ENCODE measurements around the gene RBBP8NL. TPM values are rescaled to one million over a fixed set of nuclear protein-coding genes. Genes with fewer than 3 reads are reported as not detected.
A peak's percentile ranks its signal among the peaks of the same experiment; 100 is the strongest.

RBBP8NL gene
- total and polyA plus RNA-seq, 9 of the 15 experiments (the other 6 are each of a cell fraction or from before 2014, with no cell fraction given), result not detected

GRCh38 chr20:62412194-62413024 is 14.9 kb downstream of the RBBP8NL start (continued):
- TF ChIP-seq ZBTB11 (CRISPR knock-in tag; IDR thresholded peaks at IDR 0.05) (no peak), SMAD4 (CRISPR knock-in tag; conservative IDR thresholded peaks at IDR 0.05) (no peak)

GRCh38 chr20:62411479-62412193 is 15.7 kb downstream of the RBBP8NL start:
- H3K4me3 ChIP-seq, result no peak overlapping the region
- in situ Hi-C loops (cut with MboI) (loop anchor here (10.0 kb wide), 1 partner anchor 203 kb away; no protein-coding TSS in a partner anchor), intact Hi-C loops (cut with micrococcal nuclease) (loop anchor here (2.0 kb wide), 1 partner anchor 205 kb away; no protein-coding TSS in a partner anchor)
- H3K9ac ChIP-seq (ENCODE audit: insufficient read depth in 1 of 2, low read depth in 2 of 2, low read length in 2 of 2), result no peak overlapping the region
- ChIA-PET CTCF (ENCODE audit: low intra/inter-chr PET ratio) (interaction anchor here (1.3 to 1.4 kb wide), 2 partner anchors 84 to 85 kb away, joined by 4 to 6 read pairs; no protein-coding TSS in a partner anchor), POLR2A (interaction anchor here (0.6 to 2.0 kb wide), 3 partner anchors 21 to 388 kb away, joined by 3 to 5 read pairs (median 4); no protein-coding TSS in a partner anchor)
- H3K9me3 ChIP-seq (replicated peaks; ENCODE audit: control insufficient read depth, insufficient read depth, low read depth, low read length), result no peaks in the 10 kb centered on the region
- no peak overlapping the region for H3K4me2 ChIP-seq (ENCODE audit: insufficient read depth, low read length)
- FAIRE-seq (no peak), ATAC-seq (no peak), DNase-seq (ENCODE audit: extremely low read depth in 1 of 4, low spot score in 3 of 4) (no peak)
- H3K27me3 ChIP-seq (ENCODE audit: control insufficient read depth in 2 of 2, insufficient read depth in 2 of 2, low read length in 2 of 2), result peaks cover 8 to 19% of the 10 kb centered on the region in 2 experiments; a peak in 4 of 5 replicates
- H3K79me2 ChIP-seq (ENCODE audit: control insufficient read depth, insufficient read depth, low read length), result peaks cover 2% of the 10 kb centered on the region; the same call in 1 of the 3 replicates
- WGBS (ENCODE audit: insufficient coverage, low coverage, missing lambda C conversion rate), result 44% methylated on average over 23 of the region's 24 CpGs
- peak; percentile 37 for TF ChIP-seq PCBP1 (IDR thresholded peaks at IDR 0.05; ENCODE audit: low read depth, low read length, poor library complexity, severe bottlenecking)
- no peak for TF ChIP-seq HDAC1 (IDR thresholded peaks at IDR 0.05)
- H4K20me1 ChIP-seq (replicated peaks; ENCODE audit: control insufficient read depth, insufficient read depth, low read length), result no peaks in the 10 kb centered on the region
- no peak overlapping the region for H3K27ac ChIP-seq (ENCODE audit: extremely low read depth, low read depth, low read length)
- no peaks in the 10 kb centered on the region for H3K36me3 ChIP-seq (ENCODE audit: control insufficient read depth, insufficient read depth, low read length)
- peaks cover 14 to 89% of the 10 kb centered on the region in 2 experiments for H3K4me1 ChIP-seq (replicated peaks in 1 of 2; ENCODE audit: control insufficient read depth in 2 of 2, insufficient read depth in 2 of 2, low read length in 2 of 2)
- no peak overlapping the region for H2AFZ ChIP-seq (ENCODE audit: low read depth, low read length)
- BruUV-seq (replicated peaks), result no TSS peak
- H3K9me1 ChIP-seq (ENCODE audit: control insufficient read depth, insufficient read depth, low read length), result peaks cover 4% of the 10 kb centered on the region

Data from K562 (cell line).